Neuronal stem cell (in vitro differentiated cells): ENCODE results near the gene LDLRAD1.
A peak's percentile ranks its signal among the peaks of the same experiment; 100 is the strongest.

Experiments
- DNase-seq: peaks from one replicate; pipeline ENCODE4 v3.0.0-alpha.2; 2013; ENCODE audit warnings: low spot score
- H2AFZ ChIP-seq: one replicate; pipeline ENCODE4 v1.6.1; 2013; ENCODE audit warnings: mild to moderate bottlenecking, low read length, inconsistent platforms
- H2AK5ac ChIP-seq: 2 replicates; pipeline ENCODE4 v1.6.1; 2013; ENCODE audit warnings: low read depth, mild to moderate bottlenecking, inconsistent platforms, low read length, moderate library complexity, mixed read lengths
- H2BK120ac ChIP-seq: 2 replicates; pipeline ENCODE4 v1.6.1; 2013; ENCODE audit warnings: low read depth, mild to moderate bottlenecking, inconsistent platforms, low read length, moderate library complexity, mixed read lengths
- H2BK12ac ChIP-seq: one replicate; pipeline ENCODE4 v1.6.1; 2013; ENCODE audit warnings: low read length, inconsistent platforms
- H2BK15ac ChIP-seq: 2 replicates; pipeline ENCODE4 v1.6.1; 2013; ENCODE audit warnings: mild to moderate bottlenecking, low read length, inconsistent platforms, mixed read lengths
- H2BK5ac ChIP-seq: one replicate; pipeline ENCODE4 v1.6.1; 2013; ENCODE audit warnings: inconsistent platforms, mild to moderate bottlenecking, low read length, moderate library complexity
- H3K14ac ChIP-seq: one replicate; pipeline ENCODE4 v1.6.1; 2013; ENCODE audit warnings: low read length, inconsistent platforms
- H3K18ac ChIP-seq: 2 replicates; pipeline ENCODE4 v1.6.1; 2013; ENCODE audit warnings: low read length, inconsistent platforms
- H3K23ac ChIP-seq: 2 replicates; pipeline ENCODE4 v1.6.1; 2013; ENCODE audit warnings: low read depth, mild to moderate bottlenecking, mixed read lengths, low read length, inconsistent platforms; ENCODE audit not compliant: poor library complexity
- H3K27ac ChIP-seq: replicated peaks from 3 replicates; pipeline ENCODE4 v1.5.1; 2013; ENCODE audit warnings: low read length, inconsistent platforms
- H3K27me3 ChIP-seq, 3 experiments: 2 replicates each; pipeline ENCODE4 v1.6.1; 2013; ENCODE audit warnings: low read length in 3 of 3, mild to moderate bottlenecking in 2 of 3, inconsistent platforms in 1 of 3, low read depth in 1 of 3, mixed read lengths in 1 of 3, moderate library complexity in 1 of 3; ENCODE audit not compliant: control insufficient read depth in 3 of 3, insufficient read depth in 3 of 3
- H3K36me3 ChIP-seq, 2 donors: replicated peaks in 1 of 2; 2 replicates each; pipeline ENCODE4 v1.6.1; 2013; ENCODE audit warnings: low read length in 2 of 2; ENCODE audit not compliant: control insufficient read depth in 2 of 2, insufficient read depth in 2 of 2
- H3K4ac ChIP-seq: 2 replicates; pipeline ENCODE4 v1.6.1; 2013; ENCODE audit warnings: inconsistent platforms, mild to moderate bottlenecking, low read length, moderate library complexity
- H3K4me1 ChIP-seq, 2 donors: 1 replicate in 1 of 2; 2 replicates in 1 of 2; pipeline ENCODE4 v1.6.1; 2013; ENCODE audit warnings: low read length in 2 of 2, low read depth in 1 of 2; ENCODE audit not compliant: control insufficient read depth in 2 of 2, insufficient read depth in 1 of 2
- H3K4me2 ChIP-seq: one replicate; pipeline ENCODE4 v1.6.1; 2013; ENCODE audit warnings: mild to moderate bottlenecking, low read length, inconsistent platforms; ENCODE audit not compliant: insufficient read depth, poor library complexity, severe bottlenecking
- H3K4me3 ChIP-seq, 2 donors: 2 replicates each; pipeline ENCODE4 v1.5.1; 2013; ENCODE audit warnings: low read length in 2 of 2, mild to moderate bottlenecking in 2 of 2, inconsistent platforms in 1 of 2, moderate library complexity in 1 of 2
- H3K79me1 ChIP-seq: one replicate; pipeline ENCODE4 v1.6.1; 2013; ENCODE audit warnings: low read depth, mild to moderate bottlenecking, inconsistent platforms, low read length, moderate library complexity
- H3K9ac ChIP-seq: one replicate; pipeline ENCODE4 v1.6.1; 2013; ENCODE audit warnings: mild to moderate bottlenecking, low read depth, low read length, inconsistent platforms; ENCODE audit not compliant: poor library complexity
- H3K9me3 ChIP-seq, 2 donors: replicated peaks in 1 of 2; 2 replicates each; pipeline versions ENCODE3 to v1.6.1; 2013; ENCODE audit warnings: low read length in 2 of 2, mild to moderate bottlenecking in 2 of 2, inconsistent platforms in 1 of 2, low read depth in 1 of 2, mixed read lengths in 1 of 2, moderate library complexity in 1 of 2; ENCODE audit not compliant: control insufficient read depth in 2 of 2, insufficient read depth in 1 of 2
- H4K8ac ChIP-seq: one replicate; pipeline ENCODE4 v1.6.1; 2013; ENCODE audit warnings: low read depth, mild to moderate bottlenecking, inconsistent platforms, low read length, moderate library complexity
- H4K91ac ChIP-seq: one replicate; pipeline ENCODE4 v1.6.1; 2013; ENCODE audit warnings: low read length, low read depth, mild to moderate bottlenecking, inconsistent platforms; ENCODE audit not compliant: poor library complexity
- WGBS, 2 donors: extraction: QIAGEN DNeasy Blood & Tissue Kit; methylation state at CpG; one replicate each; pipeline ENCODE4 v1.1.7; 2013; ENCODE audit warnings: missing lambda C conversion rate in 2 of 2, mixed read lengths in 1 of 2; ENCODE audit not compliant: insufficient read length in 2 of 2, insufficient replicate concordance in 1 of 2; ENCODE audit errors: extremely low coverage in 2 of 2; 5-methylcytosine and 5-hydroxymethylcytosine counted together

LDLRAD1 gene

DNA sequence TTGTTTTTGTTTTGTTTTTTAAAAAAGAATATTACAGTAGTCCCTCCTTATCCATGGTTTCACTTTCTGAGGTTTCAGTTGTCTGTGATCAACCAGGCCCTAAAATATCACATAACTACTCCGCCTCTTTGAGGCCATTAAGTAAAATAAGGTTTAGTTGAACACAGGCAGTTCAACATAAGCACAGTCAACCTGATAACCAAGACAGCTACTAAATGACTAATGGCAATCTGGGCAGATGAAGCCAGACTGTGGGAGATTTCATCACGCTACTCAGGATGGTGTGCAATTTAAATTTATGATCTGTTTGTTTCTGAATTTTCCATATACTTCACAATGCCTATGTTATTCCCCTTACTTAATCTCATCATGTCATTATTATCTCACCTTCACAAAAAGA, 30.1 kb downstream of the LDLRAD1 start:
- Histone ChIP-seq H3K4me3 (no peak overlapping the region), H2AK5ac (no peak overlapping the region), H4K91ac (no peak overlapping the region), H3K9ac (no peak overlapping the region), H3K9me3 (peaks cover 3% of the 10 kb centered on the region in 2 donors), H2AFZ (no peak overlapping the region), H3K4me1 (no peaks in the 10 kb centered on the region), H2BK120ac (no peak overlapping the region), H2BK12ac (no peak overlapping the region), H2BK5ac (no peak overlapping the region), H3K36me3 (no peaks in the 10 kb centered on the region), H3K4me2 (no peak overlapping the region), H2BK15ac (no peak overlapping the region), H3K14ac (no peak overlapping the region), H3K23ac (no peak overlapping the region), H3K18ac (no peak overlapping the region), H3K79me1 (no peaks in the 10 kb centered on the region), H4K8ac (no peak overlapping the region), H3K27me3 (peaks cover 0 to 9% (median 0%) of the 10 kb centered on the region in 3 experiments), H3K4ac (no peak overlapping the region), H3K27ac (no peak overlapping the region)
- no peak for DNase-seq
- WGBS, 2 donors: no CpG with 5 or more reads among the region's 2 CpGs

DNA sequence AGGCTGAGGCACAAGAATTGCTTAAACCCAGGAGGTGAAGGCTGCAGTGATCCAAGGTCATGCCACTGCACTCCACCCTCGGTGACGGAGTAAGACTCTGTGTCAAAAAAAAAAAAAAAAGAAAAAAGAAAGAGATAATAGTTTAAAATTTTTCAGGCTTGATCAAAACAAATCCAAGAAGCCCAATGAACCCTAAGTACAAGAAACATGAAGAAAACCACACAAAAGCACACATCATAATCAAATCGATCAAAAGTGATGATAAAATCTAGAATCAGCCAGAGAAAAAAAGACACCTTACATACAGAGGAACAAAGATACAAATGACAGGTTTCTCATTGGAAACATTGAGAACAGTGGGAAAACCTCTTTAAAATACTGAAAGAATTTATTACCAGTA, 31.5 kb downstream of the LDLRAD1 start:
- Histone ChIP-seq H2BK12ac (no peak overlapping the region), H3K27ac (no peak overlapping the region), H3K4ac (no peak overlapping the region), H3K36me3 (no peaks in the 10 kb centered on the region), H4K91ac (no peak overlapping the region), H3K27me3 (peaks cover 0 to 9% (median 0%) of the 10 kb centered on the region in 3 experiments), H3K4me3 (no peak overlapping the region), H3K4me1 (peaks cover 3 to 9% of the 10 kb centered on the region in 2 donors), H3K9me3 (no peaks in the 10 kb centered on the region), H3K14ac (no peak overlapping the region), H2AFZ (no peak overlapping the region), H4K8ac (no peak overlapping the region), H3K18ac (no peak overlapping the region), H3K23ac (no peak overlapping the region), H3K9ac (no peak overlapping the region), H2BK15ac (no peak overlapping the region), H2BK120ac (no peak overlapping the region), H2AK5ac (no peak overlapping the region), H3K4me2 (no peak overlapping the region), H3K79me1 (no peaks in the 10 kb centered on the region), H2BK5ac (no peak overlapping the region)
- no peak for DNase-seq
- WGBS, 2 donors: no CpG with 5 or more reads among the region's 3 CpGs

DNA sequence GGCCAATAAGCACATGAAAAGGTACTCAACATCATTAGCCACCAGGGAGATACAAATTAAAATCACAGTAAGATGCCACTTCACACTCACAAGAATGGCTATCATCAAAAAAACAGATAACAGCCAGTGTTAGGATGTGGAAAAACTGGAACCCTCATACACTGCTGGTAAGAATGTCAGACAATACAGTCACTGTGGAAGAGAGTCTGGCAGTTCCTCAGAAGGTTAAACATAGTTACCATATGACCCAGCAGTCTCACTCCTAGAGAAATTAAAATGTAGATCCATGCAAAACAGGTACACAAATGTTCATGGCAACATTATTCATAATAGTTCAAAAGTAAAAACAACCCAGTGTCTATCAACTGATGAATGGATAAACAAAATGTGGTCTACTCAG, 33.3 kb downstream of the LDLRAD1 start:
- Histone ChIP-seq H3K4me1 (peaks cover 3 to 9% of the 10 kb centered on the region in 2 donors), H3K4me3 (no peak overlapping the region), H2BK12ac (no peak overlapping the region), H3K18ac (no peak overlapping the region), H3K23ac (no peak overlapping the region), H3K9me3 (no peaks in the 10 kb centered on the region), H2BK5ac (no peak overlapping the region), H3K27me3 (peaks cover 0 to 9% (median 0%) of the 10 kb centered on the region in 3 experiments), H2BK15ac (no peak overlapping the region), H2BK120ac (no peak overlapping the region), H4K8ac (no peak overlapping the region), H3K14ac (no peak overlapping the region), H3K4me2 (no peak overlapping the region), H2AK5ac (no peak overlapping the region), H3K79me1 (no peaks in the 10 kb centered on the region), H3K9ac (no peak overlapping the region), H2AFZ (no peak overlapping the region), H3K27ac (no peak overlapping the region), H4K91ac (no peak overlapping the region), H3K36me3 (no peaks in the 10 kb centered on the region), H3K4ac (no peak overlapping the region)
- DNase-seq: no peak

DNA sequence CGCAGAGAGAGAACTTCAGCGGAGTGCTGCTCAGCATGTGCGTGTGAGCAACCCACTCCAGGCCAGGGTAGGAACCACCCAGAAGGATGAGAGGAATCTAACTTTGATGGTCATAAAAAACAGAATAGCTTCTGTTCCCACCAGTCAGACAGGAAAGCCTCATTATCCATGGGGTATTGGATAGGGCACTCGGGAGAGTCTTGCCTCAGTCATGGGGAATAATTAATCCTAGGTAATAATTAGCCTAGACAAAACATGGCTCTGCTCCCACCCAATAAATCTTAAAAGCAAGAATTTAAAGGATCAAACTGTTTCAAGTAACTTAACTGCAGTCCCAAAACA, 35.3 kb downstream of the LDLRAD1 start:
- no peak overlapping the region for H3K27ac ChIP-seq
- H3K27me3 ChIP-seq: peaks cover 0 to 9% (median 0%) of the 10 kb centered on the region in 3 experiments
- H3K23ac ChIP-seq: no peak overlapping the region
- no peaks in the 10 kb centered on the region for H3K79me1 ChIP-seq
- H3K36me3 ChIP-seq: no peaks in the 10 kb centered on the region
- H2AFZ ChIP-seq: peak overlapping the region; percentile 96
- H3K4me1 ChIP-seq: peaks cover 3 to 9% of the 10 kb centered on the region in 2 donors
- DNase-seq: no peak
- H3K4ac ChIP-seq: no peak overlapping the region
- no CpG with 5 or more reads among the region's 4 CpGs for WGBS, 2 donors
- no peak overlapping the region for H2BK120ac ChIP-seq
- no peak overlapping the region for H4K91ac ChIP-seq
- H2BK12ac ChIP-seq: no peak overlapping the region
- no peak overlapping the region for H2BK5ac ChIP-seq
- no peak overlapping the region for H4K8ac ChIP-seq
- H3K4me2 ChIP-seq: peak overlapping the region; percentile 31
- no peak overlapping the region for H3K9ac ChIP-seq
- H2BK15ac ChIP-seq: no peak overlapping the region
- H3K14ac ChIP-seq: no peak overlapping the region
- peak overlapping the region; percentile 76 for H3K18ac ChIP-seq
- no peak overlapping the region for H2AK5ac ChIP-seq
- H3K9me3 ChIP-seq: no peaks in the 10 kb centered on the region
- H3K4me3 ChIP-seq: peak overlapping the region in 1 of 2 donors; percentile 9
